HL-60 (cell line): ENCODE results near the gene MRGPRX2.

Experiments
- GABPA ChIP-seq: IDR thresholded peaks from 2 replicates; pipeline ENCODE4 v1.6.1; 2012; ENCODE audit warnings: low read depth
- POLR2AphosphoS5 ChIP-seq: IDR thresholded peaks from 2 replicates; pipeline ENCODE4 v1.6.1; 2012; ENCODE audit warnings: low read depth
- TF ChIP-seq, protein P1 (sequence below): IDR thresholded peaks from one replicate; pipeline ENCODE4 v1.5.1; 2011; ENCODE audit warnings: low read length, control low read depth, inconsistent platforms; ENCODE audit not compliant: insufficient read depth
- TF ChIP-seq, protein P2 (sequence below): IDR thresholded peaks from 2 replicates; pipeline ENCODE4 v1.6.1; 2012; ENCODE audit warnings: low read depth; ENCODE audit not compliant: insufficient replicate concordance

DNA sequence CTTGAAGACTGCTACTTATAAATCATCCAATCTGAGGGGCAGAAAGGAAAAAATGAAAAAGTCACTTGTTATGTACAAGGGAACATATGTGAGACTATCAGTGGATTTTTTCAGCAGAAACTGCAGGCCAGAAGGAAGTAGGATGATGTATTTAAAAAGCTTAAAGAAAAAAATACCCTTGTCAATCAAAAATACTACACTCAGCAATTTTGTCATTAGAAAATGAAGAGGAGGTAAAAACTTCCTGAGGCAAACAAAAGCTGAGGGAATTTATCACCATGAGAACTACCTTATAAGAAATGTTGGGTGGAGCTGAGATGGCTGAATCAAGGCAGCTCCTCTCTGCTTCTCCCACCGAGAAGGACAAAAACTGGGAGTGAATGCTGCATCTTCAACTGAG lies 21.1 kb downstream of the MRGPRX2 start:
- TF ChIP-seq, protein P1, sequence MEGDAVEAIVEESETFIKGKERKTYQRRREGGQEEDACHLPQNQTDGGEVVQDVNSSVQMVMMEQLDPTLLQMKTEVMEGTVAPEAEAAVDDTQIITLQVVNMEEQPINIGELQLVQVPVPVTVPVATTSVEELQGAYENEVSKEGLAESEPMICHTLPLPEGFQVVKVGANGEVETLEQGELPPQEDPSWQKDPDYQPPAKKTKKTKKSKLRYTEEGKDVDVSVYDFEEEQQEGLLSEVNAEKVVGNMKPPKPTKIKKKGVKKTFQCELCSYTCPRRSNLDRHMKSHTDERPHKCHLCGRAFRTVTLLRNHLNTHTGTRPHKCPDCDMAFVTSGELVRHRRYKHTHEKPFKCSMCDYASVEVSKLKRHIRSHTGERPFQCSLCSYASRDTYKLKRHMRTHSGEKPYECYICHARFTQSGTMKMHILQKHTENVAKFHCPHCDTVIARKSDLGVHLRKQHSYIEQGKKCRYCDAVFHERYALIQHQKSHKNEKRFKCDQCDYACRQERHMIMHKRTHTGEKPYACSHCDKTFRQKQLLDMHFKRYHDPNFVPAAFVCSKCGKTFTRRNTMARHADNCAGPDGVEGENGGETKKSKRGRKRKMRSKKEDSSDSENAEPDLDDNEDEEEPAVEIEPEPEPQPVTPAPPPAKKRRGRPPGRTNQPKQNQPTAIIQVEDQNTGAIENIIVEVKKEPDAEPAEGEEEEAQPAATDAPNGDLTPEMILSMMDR: no peak
- TF ChIP-seq POLR2AphosphoS5: no peak
- no peak for TF ChIP-seq GABPA
- TF ChIP-seq, protein P2, sequence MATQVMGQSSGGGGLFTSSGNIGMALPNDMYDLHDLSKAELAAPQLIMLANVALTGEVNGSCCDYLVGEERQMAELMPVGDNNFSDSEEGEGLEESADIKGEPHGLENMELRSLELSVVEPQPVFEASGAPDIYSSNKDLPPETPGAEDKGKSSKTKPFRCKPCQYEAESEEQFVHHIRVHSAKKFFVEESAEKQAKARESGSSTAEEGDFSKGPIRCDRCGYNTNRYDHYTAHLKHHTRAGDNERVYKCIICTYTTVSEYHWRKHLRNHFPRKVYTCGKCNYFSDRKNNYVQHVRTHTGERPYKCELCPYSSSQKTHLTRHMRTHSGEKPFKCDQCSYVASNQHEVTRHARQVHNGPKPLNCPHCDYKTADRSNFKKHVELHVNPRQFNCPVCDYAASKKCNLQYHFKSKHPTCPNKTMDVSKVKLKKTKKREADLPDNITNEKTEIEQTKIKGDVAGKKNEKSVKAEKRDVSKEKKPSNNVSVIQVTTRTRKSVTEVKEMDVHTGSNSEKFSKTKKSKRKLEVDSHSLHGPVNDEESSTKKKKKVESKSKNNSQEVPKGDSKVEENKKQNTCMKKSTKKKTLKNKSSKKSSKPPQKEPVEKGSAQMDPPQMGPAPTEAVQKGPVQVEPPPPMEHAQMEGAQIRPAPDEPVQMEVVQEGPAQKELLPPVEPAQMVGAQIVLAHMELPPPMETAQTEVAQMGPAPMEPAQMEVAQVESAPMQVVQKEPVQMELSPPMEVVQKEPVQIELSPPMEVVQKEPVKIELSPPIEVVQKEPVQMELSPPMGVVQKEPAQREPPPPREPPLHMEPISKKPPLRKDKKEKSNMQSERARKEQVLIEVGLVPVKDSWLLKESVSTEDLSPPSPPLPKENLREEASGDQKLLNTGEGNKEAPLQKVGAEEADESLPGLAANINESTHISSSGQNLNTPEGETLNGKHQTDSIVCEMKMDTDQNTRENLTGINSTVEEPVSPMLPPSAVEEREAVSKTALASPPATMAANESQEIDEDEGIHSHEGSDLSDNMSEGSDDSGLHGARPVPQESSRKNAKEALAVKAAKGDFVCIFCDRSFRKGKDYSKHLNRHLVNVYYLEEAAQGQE: no peak
